ENCODE measurements around the gene AURKAIP1. TPM values are rescaled to one million over a fixed set of nuclear protein-coding genes. Genes with fewer than 3 reads are reported as not detected.

Gene AURKAIP1
- total and polyA plus RNA-seq, 9 of the 15 experiments (the other 6 are each of a cell fraction or from before 2014, with no cell fraction given) = 7.8 to 478 (median 92.0) TPM

GRCh38 chr1:1325288-1326074, 49.5 kb downstream of the AURKAIP1 start:
- no TSS peak for BruUV-seq (replicated peaks)
- Histone ChIP-seq H3K4me3 (peak overlapping the region; percentile 99), H3K36me3 (ENCODE audit: control insufficient read depth, insufficient read depth, low read length) (peaks cover 40% of the 10 kb centered on the region; the same call in 1 of the 3 replicates), H4K20me1 (replicated peaks; ENCODE audit: control insufficient read depth, insufficient read depth, low read length) (peaks cover 6% of the 10 kb centered on the region; the same call in 1 of the 2 replicates), H3K4me1 (replicated peaks in 1 of 2; ENCODE audit: control insufficient read depth in 2 of 2, insufficient read depth in 2 of 2, low read length in 2 of 2) (peaks cover 16 to 90% of the 10 kb centered on the region in 2 experiments), H3K9me1 (ENCODE audit: control insufficient read depth, insufficient read depth, low read length) (peaks cover under 1% of the 10 kb centered on the region), H3K4me2 (ENCODE audit: insufficient read depth, low read length) (peak overlapping the region; percentile 85), H3K27ac (ENCODE audit: extremely low read depth, low read depth, low read length) (peak overlapping the region; percentile 69), H3K9me3 (replicated peaks; ENCODE audit: control insufficient read depth, insufficient read depth, low read depth, low read length) (peaks cover 6% of the 10 kb centered on the region), H2AFZ (ENCODE audit: low read depth, low read length) (no peak overlapping the region), H3K27me3 (ENCODE audit: control insufficient read depth in 2 of 2, insufficient read depth in 2 of 2, low read length in 2 of 2) (no peaks in the 10 kb centered on the region), H3K9ac (ENCODE audit: insufficient read depth in 1 of 2, low read depth in 2 of 2, low read length in 2 of 2) (peak overlapping the region; percentile 93 to 99), H3K79me2 (ENCODE audit: control insufficient read depth, insufficient read depth, low read length) (peaks cover 55% of the 10 kb centered on the region)
- WGBS (ENCODE audit: insufficient coverage, low coverage, missing lambda C conversion rate) = 27% methylated on average over 14 of the region's 16 CpGs
- in situ Hi-C loops (cut with MboI) (no loop called here), intact Hi-C loops (cut with micrococcal nuclease) (loop anchor here (2.0 kb wide), 1 partner anchor 17 kb away; the partner anchor contains the start of gene PUSL1)
- ATAC-seq (no peak), FAIRE-seq (peak; percentile 19), DNase-seq (ENCODE audit: extremely low read depth in 1 of 4, low spot score in 3 of 4) (no peak)
- POLR2A ChIA-PET = interaction anchor here (0.6 to 1.9 kb wide), 4 partner anchors 9 to 243 kb away, joined by 3 to 6 read pairs (median 5); no protein-coding TSS in a partner anchor
- CTCF ChIA-PET (ENCODE audit: low intra/inter-chr PET ratio) = no interaction called here
- TF ChIP-seq BCOR (IDR thresholded peaks at IDR 0.05) (no peak), MTF1 (CRISPR knock-in tag; IDR thresholded peaks at IDR 0.05; ENCODE audit: borderline replicate concordance) (no peak), JUND (IDR thresholded peaks at IDR 0.05; ENCODE audit: borderline replicate concordance, low read depth, low read length) (no peak), JUND (tag; IDR thresholded peaks at IDR 0.05; ENCODE audit: borderline replicate concordance, low read depth, low read length) (no peak), HSF4 (CRISPR knock-in tag; IDR thresholded peaks at IDR 0.05; ENCODE audit: borderline replicate concordance) (no peak), PHTF2 (CRISPR knock-in tag; IDR thresholded peaks at IDR 0.05) (no peak), SETDB1 (IDR thresholded peaks at IDR 0.05; ENCODE audit: low read length) (no peak), ARID4B (CRISPR knock-in tag; IDR thresholded peaks at IDR 0.05) (peak; percentile 60; the same call in 1 of the 2 replicates), ZNF184 (CRISPR knock-in tag; IDR thresholded peaks at IDR 0.05) (no peak), GABPB1 (CRISPR knock-in tag; IDR thresholded peaks at IDR 0.05) (0 out of 2 replicates have a peak, but pooled peaks have one; percentile 1), ZNF512 (tag; IDR thresholded peaks at IDR 0.05) (no peak), YY1 (IDR thresholded peaks at IDR 0.05; ENCODE audit: borderline replicate concordance in 1 of 3, control insufficient read depth in 1 of 3, extremely low read depth in 1 of 3, insufficient read depth in 3 of 3, insufficient read length in 1 of 3, insufficient replicate concordance in 2 of 3, low read depth in 1 of 3, low read length in 2 of 3) (peak in 1 of 3 experiments; percentile 5), CHD1 (IDR thresholded peaks at IDR 0.05; ENCODE audit: low read length) (peak; percentile 1), SIN3B (IDR thresholded peaks at IDR 0.05; ENCODE audit: low read depth) (no peak)

Measured in K562 (cell line).